ENCODE data around the gene P4HA1. TPM values are rescaled to one million over a fixed set of nuclear protein-coding genes. Genes with fewer than 3 reads are reported as not detected.
"Not testable (repeated sequence)": the region's sequence is repeated elsewhere in the genome, so short reads cannot be mapped to it uniquely, and the experiment has no call there.

The P4HA1 gene
- polyA plus RNA-seq, 3 donors = 79.8 to 113 (median 98.8) TPM

DNA sequence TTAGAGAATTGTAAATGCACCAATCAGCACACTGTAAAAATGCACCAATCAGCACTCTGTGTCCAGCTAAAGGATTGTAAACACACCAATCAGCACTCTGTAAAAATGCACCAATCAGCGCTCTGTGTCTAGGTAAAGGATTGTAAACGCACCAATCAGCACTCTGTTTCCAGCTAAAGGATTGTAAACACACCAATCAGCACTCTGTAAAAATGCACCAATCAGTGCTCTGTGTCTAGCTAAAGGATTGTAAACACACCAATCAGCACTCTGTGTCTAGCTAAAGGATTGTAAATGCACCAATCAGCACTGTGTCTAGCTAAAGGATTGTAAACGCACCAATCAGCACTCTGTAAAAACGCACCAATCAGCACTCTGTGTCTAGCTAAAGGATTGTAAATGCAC, 12.6 kb upstream of the P4HA1 start:
- DNase-seq (ENCODE audit: extremely low read depth in 1 of 11, low read depth in 9 of 11, low spot score in 4 of 11) = not testable (repeated sequence)

DNA sequence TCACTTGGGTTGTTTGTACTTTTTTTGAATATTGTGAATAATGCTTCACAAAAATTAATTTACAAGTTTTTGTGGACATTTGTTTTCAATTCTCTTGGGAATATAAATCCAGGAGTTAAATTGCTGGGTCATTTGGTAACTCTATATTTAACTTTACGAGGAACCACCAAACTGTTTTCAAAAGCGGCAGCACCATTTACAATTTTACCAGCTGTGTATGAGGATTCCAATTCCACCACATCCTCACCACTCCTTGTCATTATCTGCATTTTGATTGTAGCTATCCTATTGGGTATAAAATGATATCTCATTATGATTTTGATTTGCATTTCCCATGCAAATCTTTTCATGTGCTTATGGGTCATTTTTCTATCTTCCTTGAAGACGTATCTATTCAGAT, 9.6 kb upstream of the P4HA1 start:
- no peak for DNase-seq (ENCODE audit: extremely low read depth in 1 of 11, low read depth in 9 of 11, low spot score in 4 of 11)

DNA sequence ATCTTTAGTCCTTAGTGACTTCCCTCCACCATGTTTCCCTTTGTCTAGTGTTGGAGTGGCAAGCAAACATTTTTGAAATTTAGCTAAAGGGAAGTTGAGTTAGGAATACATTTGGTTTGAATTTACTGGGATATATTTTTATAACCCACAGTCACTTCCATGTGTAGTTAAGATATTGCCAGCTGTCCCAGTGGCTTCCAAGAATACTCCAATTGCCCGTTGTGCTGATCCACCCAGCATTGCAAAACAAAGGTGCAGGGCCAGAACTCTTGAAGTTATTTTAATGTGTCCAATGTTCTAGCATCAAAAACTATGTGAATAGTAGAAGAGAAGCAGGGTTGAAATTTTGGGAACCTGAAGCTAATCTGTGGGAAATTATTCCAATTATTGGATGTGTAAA, 2.5 kb upstream of the P4HA1 start:
- no peak for DNase-seq (ENCODE audit: extremely low read depth in 1 of 11, low read depth in 9 of 11, low spot score in 4 of 11)

DNA sequence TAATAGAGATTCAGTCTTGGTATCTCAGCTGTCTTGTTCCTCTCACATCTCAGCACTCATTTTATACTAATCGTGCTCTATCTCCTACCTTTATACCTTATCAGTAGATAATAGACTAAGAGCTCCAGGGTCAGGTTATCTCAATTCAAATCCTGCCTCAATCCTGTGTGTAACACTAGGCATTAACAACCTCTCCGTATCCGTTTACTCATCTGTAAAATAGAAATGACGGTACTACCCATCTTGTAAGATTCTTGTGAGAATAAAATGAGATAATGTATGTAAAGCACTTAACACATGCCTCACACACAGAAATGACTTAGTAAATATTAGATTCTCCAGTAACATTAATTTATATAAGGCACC, 622 bp upstream of the P4HA1 start:
- no peak for DNase-seq (ENCODE audit: extremely low read depth in 1 of 11, low read depth in 9 of 11, low spot score in 4 of 11)

DNA sequence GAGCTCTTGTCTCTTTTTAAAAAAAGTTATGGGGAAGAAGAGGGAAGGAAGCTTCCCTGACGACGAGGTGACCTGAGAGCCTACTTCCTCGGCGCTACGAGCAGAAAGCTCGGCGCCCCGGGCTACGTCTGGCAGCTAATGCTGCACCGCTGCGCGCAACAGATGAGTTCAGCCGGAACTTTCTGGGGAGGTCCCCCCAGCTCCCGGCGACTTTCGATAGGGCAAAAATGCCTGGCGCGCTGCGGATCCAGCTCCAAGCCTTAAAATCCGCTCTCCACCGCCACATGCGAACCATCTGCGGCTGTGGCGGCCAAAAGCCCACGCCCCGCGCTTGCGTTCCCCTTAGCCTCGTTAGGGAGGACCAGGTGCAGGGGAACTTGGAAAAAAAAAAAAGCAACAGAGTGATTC, 621 bp downstream of the P4HA1 start:
- DNase-seq (ENCODE audit: extremely low read depth in 1 of 11, low read depth in 9 of 11, low spot score in 4 of 11) = peak in 9 of 11 donors; percentile 44 to 65 (median 59)

DNA sequence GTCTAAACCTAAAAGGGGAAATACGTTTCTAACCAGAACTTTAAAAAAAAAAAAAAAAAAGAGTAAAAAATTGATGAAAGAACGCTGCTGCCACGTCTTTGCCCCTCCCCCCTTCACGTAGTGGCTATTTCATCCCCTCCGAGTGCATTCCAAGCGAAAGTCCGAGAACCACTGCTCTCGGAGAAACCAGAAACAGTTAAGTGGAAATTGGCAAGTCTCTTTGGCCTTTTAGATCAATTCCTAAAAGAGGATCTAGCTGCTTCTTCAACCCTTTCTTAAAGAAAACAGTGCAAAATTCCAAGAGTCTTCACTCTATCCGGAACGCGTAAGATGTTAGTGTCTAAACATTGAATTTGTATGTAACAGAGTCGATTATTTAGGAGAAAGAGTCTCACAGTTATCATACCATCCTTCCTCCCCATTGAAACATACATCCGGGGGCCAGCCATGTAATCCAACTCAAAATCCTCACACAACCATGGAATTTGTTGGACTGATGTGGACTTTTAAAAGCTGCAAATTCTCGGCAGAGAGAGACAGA, 1.1 kb downstream of the P4HA1 start:
- DNase-seq (ENCODE audit: extremely low read depth in 1 of 11, low read depth in 9 of 11, low spot score in 4 of 11) = peak; percentile 57 to 83 (median 75)

DNA sequence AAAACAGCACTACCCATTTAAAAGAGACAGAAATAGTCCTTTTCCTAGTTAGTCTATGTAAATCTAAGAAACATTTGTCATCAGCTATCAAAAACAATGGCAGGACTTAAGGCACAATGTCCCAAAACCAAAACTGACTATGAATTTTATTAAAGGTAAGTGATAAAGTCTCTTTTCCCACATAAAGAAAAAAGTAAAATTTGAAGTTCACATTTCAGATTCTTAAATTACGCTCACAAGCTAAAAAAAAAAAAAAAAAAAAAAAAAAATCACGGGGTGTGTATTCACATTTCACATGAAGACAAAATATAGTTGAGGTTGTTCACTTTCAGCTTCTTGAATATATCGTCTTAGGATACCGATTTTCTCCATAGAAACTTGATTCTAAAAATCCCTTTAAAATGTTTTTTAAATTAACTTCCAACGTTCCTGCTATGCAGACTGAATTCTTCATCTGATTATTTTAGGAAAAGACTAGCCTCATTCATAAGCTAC, 1.6 kb downstream of the P4HA1 start:
- no peak for DNase-seq (ENCODE audit: extremely low read depth in 1 of 11, low read depth in 9 of 11, low spot score in 4 of 11)

DNA sequence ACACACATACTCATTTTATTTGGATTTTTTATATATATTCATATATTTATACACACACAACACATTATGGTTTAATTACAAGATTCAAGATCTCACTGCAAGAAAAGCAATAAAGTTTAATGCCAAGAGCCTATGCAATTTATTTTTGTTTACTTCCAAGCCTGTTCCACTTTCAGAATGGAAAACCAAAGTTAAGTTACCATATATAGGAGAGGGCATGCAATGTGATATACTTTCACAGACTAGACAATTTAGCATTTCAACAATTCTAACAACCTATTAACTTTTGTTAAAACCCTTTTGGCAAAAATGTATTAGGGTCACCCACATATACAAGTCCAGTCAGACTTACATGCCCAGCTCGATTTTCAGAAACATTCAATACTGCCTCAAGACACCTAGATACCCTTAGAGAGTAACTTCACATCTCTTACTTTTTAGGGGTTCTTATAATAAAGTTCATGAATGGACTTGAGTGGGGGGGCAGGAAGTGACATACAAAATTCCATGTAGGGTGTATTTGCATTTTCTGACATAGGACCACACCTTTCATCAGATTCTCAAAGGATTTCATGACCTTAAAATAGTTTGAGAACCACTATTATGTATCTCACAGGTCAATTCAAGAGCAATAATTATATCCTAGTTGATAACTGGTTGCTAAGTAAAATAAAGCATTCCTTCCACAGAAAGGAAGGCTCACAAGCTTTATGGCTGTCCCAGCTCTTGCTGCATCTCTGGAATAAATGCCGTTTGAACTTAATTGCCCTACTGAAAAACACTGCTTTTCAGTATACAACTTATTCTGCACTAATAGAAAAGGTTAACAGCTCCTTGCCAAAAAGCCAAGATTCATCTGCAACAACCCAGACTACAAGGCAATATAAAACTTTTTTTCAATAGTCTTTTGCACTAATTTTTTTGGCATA, 2.5 kb downstream of the P4HA1 start:
- DNase-seq (ENCODE audit: extremely low read depth in 1 of 11, low read depth in 9 of 11, low spot score in 4 of 11) = no peak

DNA sequence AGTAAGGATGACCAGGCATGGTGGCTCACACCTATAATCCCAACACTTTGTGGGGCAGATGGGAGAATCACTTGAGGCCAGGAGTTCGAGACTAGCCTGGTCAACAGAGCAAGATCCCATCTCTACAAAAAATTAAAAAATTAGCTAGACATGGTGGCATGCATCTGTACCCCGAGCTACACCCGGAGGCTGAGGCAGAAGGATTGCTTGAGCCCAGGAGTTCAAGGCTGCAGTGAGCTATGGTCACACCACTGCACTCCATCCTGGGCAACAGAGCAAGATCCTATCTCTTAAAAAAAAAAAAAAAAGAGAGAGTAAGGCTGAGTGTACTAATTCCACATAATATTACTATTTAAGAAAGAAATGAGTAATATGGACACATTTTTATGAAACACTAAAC, 3.8 kb downstream of the P4HA1 start:
- no peak for DNase-seq (ENCODE audit: extremely low read depth in 1 of 11, low read depth in 9 of 11, low spot score in 4 of 11)

DNA sequence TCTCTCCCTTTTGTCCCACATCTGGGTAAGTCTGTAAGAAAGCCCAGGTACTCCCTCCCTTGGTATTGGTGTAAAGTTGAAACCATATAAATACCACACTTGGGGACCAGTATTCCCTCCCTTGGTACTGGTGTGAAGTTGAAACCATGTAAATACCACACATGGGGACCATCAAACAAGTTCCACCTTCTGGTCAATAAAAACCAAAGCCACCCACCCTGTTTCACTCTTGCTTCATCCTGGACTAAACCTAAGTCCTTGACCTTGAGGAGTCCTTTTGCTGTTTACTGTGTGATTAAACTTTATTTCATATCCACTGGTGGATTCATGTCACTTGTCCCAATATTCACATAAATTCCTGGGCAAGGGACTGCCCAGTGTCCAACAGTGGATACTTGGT, 8.4 kb downstream of the P4HA1 start:
- DNase-seq (ENCODE audit: extremely low read depth in 1 of 11, low read depth in 9 of 11, low spot score in 4 of 11) = no peak

DNA sequence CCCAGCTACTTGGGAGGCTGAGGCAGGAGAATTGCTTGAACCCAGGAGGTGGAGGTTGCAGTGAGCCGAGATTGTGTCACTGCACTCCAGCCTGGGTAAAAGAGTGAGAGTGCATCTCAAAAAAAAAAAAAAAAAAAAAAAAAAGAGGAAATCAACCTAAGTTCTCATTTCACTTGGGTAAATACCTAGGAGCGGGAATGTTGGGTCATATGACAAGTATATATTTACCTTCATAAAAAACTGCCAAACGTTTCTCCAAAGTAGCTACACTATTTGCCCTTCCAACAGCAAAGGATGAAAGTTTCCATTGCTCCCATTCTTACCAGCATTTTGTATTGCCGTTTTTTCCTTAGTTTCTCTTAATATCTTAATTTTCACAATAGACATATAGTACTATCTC, 9.8 kb downstream of the P4HA1 start:
- no peak for DNase-seq (ENCODE audit: extremely low read depth in 1 of 11, low read depth in 9 of 11, low spot score in 4 of 11)

DNA sequence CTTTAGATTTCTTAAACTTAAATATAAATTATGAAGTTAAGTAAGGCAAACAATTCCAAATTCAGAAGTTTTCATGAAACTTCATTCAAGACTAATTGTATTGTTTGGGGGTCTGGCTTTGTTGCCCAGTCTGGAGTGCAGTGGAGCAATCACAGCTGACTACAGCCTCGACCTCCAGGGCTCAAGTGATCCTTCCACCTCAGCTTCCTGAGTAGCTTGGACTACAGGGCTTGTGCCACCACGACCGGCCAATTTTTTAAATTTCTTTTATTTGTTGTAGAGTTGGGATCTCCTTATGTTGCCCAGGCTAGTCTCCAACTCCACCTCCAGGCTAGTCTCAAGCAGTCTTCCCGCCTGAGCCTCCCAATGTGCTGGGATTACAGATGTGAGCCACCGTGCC, 12.5 kb downstream of the P4HA1 start:
- DNase-seq (ENCODE audit: extremely low read depth in 1 of 11, low read depth in 9 of 11, low spot score in 4 of 11) = no peak

DNA sequence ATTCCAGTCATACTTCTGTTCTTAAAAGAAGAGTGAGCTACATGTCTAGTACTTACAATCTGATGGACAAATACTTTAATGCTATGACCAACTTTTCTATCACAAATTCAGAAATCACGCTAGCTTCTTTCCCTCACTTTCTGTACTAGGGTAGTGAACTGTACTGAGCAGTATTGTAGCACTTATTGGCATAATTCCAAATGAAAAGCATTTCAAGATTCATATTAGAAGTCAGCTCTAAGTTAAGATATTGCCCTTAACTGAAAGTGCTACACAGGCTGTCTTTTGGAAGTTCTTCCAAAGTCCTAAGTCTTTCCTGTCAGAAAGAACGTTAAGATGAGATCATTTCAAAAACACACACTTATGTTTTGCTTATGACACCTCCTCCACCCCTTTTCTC, 13.4 kb downstream of the P4HA1 start:
- no peak for DNase-seq (ENCODE audit: extremely low read depth in 1 of 11, low read depth in 9 of 11, low spot score in 4 of 11)

DNA sequence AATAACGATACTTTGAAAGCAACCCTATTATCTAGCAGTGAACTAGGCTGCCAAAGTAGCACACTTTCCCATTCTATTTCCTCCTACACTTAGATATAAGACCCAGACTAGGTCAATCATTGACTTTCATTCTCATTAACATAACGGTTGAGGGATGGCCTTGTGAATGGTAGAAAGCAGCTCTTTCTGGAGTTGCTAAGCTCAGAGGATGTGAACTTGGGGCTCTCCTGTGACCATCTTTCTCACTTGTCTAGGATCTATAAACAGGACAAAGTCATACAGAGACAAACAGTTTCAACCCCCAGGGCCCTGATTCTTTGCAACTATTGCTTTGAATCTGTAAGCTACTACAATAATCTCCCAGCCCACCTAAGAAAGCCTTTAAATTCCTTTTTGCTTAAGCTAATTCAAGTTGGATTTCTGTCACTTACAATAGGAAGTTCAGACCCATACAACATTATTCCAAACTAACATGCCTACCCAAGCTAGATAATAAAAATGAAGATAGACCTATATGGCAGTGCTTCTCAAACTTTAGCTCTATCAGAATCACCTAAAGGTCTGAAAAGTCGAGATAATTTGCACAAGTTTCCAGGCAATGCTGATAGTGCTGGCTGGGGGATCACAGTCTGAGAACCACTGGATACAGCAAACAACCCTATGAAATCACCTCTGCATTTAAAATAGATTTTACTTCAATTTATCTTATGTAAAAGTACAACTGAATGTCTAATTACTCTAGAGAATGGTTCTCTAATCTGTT, 16.7 kb downstream of the P4HA1 start:
- no peak for DNase-seq (ENCODE audit: extremely low read depth in 1 of 11, low read depth in 9 of 11, low spot score in 4 of 11)

DNA sequence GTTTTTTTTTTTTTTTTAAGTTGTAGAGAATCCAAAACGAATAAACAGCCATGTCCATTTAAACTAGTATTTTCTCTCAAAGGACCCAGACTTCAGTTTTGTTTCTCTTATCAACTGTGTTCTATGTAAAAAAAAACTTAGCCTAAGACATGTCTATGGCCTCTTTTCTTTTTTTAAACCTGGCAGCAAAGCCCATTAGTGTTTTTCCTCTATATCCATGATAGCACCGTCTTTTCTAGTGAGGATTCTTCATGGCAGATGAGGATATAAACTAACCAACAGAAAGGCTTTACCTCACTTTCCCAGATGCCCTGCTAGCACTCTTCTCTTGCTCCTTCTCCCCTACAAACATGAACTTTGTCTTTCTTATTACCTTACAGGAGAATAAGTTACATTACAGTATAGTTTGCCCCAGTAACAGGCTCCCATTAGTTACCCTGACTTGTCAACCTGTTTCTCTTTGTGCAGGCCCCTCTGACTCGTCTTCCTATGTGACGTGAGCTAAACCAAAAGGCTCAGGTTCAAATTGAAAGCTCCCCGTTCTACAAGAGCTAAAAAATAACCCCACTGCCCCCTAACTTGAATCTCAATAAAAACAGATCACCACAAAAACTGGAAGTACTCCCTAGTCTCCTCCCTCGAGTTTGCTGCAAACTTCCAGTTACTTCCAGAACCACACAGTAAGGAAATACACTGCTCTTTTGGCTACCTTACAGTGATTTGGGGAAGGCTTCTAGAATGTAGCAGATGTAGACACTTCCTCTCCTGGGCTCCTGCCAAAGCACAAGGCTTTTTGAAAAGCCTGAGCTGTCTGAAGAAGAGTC, 20.1 kb downstream of the P4HA1 start:
- peak in 3 of 11 donors; percentile 53 to 59 (median 54) for DNase-seq (ENCODE audit: extremely low read depth in 1 of 11, low read depth in 9 of 11, low spot score in 4 of 11)

DNA sequence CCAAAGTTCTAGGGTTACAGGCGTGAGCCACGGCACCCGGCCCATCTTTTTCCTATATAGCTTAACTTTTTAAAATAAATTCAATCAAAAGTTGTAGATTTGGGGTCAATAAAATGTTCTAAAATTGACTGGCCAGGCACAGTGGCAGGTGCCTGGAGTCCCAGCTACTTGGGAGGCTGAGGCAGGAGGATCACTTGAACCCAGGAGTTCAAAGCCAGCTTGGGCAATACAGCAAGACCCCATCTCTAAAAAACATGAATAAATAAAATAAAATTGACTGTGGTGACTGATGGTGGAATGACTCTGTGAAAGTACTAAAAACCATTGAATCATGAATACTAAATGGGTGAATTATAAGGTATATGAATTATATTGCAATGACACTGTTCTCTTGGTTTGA, 20.8 kb downstream of the P4HA1 start:
- no peak for DNase-seq (ENCODE audit: extremely low read depth in 1 of 11, low read depth in 9 of 11, low spot score in 4 of 11)

DNA sequence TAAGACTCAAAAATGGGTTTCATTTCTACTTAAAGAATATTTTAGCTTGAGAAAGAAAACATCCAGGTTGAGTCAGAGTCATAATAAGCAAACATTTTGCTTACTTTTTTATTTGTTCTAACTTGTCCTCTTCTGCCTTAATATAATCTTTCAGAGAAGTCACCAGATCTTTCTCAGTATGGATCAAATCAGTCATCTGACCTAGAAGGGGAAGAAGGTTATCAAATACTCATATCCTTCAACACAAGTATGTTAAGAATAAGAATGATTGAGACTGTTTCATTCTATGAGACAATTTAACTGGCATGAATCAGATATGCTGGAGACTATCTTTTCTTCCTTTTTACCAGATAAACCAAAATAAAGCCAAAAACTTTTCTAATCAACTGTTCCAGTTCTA, 23.0 kb downstream of the P4HA1 start:
- no peak for DNase-seq (ENCODE audit: extremely low read depth in 1 of 11, low read depth in 9 of 11, low spot score in 4 of 11)

DNA sequence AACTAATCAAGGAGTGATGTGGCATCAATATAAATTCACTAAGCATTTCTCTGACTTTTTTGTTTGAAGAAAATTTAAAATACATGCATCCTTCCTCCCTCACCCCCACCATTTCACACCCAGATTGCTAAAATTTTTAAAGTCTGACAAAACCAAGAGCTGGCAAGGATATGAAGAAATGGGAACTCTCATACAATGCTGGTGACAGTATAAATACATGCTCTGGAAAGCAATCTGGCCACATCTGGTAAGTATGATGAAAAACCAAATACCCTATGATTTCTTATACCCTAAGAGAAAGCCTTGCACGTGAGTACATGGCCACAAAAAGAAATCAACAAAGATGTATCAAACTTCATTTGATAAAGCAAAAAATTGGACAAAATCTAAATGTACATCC, 31.2 kb downstream of the P4HA1 start:
- DNase-seq (ENCODE audit: extremely low read depth in 1 of 11, low read depth in 9 of 11, low spot score in 4 of 11) = no peak

DNA sequence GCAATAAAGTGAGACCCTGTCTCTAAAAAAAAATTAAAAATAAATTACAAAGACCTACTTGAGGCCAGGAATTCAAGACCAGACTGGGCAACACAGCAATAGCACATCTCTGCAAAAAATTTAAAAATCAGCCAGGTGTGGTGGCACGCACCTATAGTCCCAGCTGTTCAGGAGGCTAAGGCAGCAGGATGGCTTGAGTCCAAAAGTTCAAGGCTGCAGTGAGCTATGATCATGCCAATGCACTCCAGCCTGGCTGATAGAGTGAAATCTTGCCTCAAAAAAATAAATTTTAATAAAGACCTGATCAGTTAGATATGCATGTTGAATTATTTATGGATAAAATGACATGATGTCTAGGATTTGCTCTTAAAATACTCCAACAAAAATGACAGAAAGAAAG, 34.9 kb downstream of the P4HA1 start:
- no peak for DNase-seq (ENCODE audit: extremely low read depth in 1 of 11, low read depth in 9 of 11, low spot score in 4 of 11)

Data from renal cortex interstitium (tissue), 11 donors.